Measurements from ENCODE around the gene TMUB1.

Gene TMUB1

DNA sequence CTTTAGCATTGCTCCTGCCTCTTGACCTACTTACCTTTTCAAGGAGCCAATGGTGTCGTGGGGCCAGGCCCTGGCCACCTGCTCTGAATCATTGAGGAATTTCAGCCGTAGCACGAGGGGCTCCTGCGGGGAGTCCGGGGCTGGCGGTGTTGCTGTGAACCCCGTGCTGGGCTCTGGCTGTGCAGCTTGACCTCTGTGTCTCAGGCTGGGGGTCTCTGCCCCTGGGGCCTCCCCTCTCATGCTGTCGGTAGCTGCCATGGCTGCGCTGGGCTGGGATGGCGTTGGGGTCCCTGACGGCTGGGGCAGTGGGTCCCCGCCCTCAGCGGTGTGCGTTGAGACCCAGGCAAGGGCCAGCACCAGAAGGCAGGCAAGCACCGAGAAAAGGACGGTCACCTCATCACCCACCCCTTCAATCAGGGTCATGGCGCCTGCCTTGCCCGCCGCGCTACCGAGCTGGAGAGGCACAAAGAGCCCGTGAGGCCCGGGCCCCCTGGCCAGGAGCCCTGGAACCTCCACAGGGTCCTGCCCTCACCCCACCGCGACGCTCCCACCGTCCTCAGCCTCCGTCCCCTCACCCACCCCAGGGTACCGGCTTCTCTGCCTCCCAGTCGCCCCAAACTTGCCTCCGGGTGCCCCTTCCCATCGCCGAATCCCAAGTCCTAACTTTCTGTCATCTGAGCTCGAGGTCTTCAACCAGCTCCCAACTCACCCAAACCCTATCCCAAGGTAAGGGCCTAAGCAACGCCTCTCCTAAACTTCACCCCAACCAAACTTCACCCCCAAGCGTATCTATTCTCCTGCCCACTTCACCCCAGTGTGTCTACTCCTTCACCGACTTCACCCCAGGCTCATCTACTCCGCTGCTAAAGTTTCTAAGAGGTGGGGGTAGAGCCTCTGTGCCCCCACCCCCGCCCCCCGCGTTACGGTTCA lies 887 bp downstream of the TMUB1 start:
- no peak for DNase-seq

- DNase-seq = no peak
These were observed 1.9 kb downstream of the TMUB1 start for GRCh38 chr7:151081170-151082101.

DNA sequence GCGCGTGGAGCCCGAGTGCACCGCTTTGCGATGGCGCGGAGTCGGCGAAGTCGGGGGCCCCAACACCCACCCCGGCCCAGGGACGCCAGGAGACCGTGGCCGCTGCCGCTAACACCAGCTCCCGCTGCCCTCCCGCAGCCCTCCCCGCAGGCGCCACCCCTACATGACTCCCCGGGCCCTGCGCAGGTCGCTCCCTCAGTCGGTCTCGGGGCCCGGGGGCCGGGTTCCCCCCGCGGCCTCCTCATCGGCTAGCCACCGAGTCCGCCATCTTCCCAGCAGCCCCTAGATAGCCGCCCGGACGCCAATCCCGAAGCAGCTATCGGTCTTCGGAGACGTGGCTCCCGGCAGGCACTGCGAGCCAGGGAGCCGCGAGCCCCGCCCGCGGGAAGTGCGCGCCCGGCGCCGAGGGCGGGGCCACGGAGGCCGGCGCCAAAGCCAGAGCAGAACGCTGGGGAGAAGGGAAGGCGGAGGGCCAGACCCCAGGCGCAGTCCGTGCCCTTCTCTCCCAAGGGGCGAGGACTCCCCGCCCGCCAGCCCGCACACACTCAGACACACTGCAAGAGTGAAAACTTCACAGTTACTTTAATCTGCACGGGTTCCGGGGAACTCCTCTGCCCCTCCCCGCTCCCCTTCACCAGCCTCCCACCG lies 2.6 kb downstream of the TMUB1 start, which contains the start of gene FASTK:
Gene FASTK, minus strand, starts transcription at position 288 of the 648 bp plus-strand sequence. Its CDS starts 43 bp downstream, at position 245.
- DNase-seq = peak; percentile 92

DNA sequence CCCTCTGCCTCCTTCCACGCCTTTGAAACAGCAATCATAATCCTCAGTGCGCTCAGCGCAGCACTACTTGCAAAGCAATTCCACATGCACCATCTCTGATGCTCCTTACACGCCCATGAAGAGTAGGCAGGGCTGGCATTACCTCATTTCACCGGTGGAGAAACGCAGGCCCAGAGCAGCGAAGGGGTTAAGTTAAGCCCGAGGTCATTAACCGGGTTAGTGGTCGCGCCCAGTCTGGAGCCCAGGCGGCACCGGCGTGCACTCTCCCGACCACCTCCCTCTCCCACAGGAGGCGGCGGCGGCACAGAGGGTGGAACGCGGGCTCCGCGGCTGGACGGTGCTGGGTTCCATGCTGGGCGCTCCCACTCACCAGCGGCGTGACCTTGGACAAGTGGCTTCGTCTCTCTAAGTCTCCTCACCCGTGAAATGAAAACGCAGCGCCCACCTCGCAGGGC lies 3.2 kb downstream of the TMUB1 start:
- DNase-seq = peak; percentile 15

DNA sequence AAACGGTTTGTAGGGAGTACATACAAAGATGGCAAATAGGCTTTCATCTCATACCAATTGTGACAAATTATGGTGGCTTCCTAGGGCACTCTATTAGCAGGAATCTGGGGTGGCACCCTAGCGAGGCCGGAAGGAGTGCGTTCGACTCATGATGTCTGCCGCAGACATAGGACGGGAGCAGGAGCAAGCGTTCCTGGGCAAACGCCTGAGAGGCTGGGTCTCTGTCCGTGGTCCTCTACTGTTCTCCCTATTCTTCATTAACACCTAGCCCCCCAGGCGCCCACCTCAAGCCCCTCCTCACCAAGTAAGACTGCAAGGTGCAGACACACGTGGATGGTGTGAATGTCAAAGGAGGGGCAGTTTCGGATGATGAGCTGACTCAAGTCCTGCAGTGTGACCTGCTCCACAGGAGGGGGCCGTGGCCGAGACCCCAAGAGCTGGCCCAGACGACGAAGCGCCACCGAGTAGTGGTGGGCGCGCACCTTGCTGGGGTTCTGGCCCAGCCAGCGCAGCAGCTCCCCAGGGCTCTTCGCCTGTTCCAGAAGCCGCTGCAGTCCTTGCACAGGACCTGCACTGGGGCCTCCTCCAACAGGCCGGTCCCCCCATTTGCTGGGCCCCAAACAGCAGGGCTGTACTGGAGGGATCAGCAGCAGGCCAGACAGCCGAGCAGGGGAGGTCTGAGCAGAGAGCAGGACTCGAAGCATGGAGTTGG lies 3.9 kb downstream of the TMUB1 start:
- no peak for DNase-seq

- no peak for DNase-seq
These were observed 4.9 kb downstream of the TMUB1 start for GRCh38 chr7:151078233-151079040.

DNA sequence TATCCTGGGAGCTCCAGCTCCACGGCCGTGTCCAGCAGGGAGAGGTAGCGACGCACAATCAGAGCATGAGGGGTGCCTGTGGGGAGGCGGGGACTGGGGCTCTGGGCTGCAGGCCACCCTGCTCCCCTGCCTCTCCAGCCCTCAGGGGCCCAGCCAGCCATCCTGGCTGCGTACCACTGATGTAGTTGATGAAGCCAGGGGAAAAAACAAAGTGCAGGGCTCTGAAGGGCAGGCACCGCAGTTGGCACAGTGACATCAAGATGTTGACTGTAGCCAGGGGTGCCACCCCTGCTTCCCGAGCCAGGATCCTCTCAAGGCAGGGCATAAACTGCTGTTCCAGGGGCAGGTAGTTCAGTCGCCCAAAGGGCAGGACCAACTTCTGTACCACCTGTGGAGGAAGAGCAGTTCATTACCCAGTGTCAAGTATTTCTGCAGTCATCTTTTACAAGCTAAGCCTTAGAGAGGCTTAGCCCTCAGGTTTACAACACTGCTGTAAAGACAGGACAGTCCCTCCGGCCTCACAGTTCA lies 5.5 kb downstream of the TMUB1 start:
- DNase-seq = no peak

DNA sequence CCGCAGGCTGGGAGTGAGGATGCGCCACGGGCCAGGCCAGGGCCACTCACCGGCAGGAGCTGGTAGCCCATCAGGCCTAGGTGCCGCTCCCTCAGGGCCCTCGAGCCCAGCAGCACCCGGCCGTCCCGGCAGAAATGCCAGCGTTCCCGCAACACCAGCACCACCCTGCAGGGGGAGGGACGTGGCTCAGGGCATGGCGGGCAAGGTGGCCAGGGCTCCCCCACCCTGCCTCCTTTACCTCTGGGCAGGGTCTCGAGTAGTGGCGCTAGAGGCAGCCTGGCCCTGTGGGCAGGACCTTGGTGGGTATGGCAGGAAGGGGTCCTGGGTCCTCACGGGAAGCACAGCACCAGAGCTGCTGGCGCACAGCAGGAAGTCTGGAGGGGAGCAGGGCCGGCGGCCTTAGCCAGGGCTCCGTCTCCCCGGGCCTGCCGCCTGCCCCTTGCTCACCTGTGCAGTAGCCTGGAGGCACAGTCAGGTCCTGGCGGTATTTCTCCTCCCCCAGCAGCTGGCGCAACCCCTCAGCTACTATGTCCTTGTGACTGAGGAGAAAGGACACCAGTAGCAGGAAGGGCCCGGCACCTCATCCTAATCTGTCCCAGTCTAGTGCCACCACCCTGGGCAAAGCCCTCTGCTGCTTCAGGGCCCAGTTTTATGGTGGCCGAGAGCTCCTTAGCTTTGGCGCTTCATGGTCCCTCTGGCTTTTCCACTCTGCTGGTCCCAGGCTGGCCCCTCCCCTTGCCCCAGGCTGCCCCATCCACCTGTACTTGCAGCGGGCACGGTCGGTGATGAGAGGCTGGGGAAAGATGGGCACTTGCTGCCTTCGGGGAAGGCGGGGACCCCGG lies 6.2 kb downstream of the TMUB1 start:
- peak; percentile 16 for DNase-seq

DNA sequence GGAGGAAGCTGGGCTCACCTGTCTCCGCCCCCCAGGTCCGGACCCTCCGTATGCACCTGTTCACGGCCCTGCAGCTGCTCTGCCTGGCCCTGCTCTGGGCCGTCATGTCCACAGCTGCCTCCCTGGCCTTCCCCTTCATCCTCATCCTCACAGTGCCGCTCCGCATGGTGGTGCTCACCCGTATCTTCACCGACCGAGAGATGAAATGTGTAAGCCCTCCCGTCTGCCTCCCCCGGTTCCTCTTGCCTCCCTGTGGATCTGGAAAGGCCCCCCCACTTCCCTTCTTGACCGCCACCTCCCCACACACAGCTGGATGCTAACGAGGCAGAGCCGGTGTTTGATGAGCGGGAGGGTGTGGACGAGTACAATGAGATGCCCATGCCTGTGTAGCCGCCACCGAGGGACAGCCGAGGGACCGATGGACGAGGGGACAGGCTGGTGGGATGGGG lies 7.3 kb downstream of the TMUB1 start:
- no peak for DNase-seq

- no peak for DNase-seq
These were observed 7.7 kb downstream of the TMUB1 start for GRCh38 chr7:151075662-151075971.

GRCh38 chr7:151074817-151075661 lies 8.3 kb downstream of the TMUB1 start:
- no peak for DNase-seq

GRCh38 chr7:151073990-151074389 lies 9.3 kb downstream of the TMUB1 start:
- DNase-seq = no peak

DNA sequence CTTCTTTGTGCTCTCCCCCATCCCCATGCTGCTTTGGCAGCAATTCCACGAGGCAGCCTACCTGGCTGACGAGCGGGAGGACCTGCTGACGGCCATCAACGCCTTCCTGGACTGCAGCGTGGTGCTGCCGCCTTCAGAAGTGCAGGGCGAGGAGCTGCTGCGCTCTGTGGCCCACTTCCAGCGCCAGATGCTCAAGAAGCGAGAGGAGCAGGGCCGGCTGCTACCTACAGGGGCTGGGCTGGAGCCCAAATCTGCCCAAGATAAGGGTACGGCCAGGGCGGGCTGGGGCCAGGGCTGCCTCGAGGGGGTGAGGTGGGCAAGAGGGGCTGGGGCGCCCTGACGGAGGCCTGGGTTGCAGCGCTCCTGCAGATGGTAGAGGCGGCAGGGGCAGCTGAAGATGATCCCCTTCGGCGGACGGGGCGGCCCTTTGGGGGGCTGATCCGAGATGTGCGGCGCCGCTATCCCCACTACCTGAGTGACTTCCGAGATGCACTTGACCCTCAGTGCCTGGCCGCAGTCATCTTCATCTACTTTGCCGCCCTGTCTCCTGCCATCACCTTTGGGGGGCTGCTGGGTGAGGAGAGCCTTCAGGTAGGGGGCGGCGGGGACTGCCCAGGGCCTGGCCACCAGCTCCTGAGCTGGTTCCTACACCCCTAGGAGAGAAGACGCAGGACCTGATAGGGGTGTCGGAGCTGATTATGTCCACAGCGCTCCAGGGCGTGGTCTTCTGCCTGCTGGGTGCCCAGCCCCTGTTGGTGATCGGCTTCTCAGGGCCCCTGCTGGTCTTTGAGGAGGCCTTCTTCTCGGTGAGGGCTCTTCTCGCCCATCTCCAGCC lies 12.0 kb downstream of the TMUB1 start:
- no peak for DNase-seq

DNA sequence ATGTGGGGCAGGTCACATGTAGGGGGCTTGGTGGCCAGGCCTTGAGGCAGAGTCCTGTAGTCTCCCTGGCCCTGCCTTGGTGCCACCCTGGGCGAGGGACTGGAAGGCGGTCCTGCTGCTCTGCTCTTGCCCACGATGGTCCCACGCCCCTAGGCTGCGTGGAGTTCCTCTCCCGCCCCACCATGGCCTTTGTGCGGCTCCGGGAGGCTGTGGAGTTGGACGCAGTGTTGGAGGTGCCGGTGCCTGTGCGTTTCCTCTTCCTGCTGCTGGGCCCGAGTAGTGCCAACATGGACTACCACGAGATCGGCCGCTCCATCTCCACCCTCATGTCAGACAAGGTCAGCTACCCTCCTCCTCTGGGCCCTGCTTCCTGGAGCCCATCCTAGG lies 12.7 kb downstream of the TMUB1 start:
- DNase-seq = no peak

GRCh38 chr7:151069841-151070573 lies 13.3 kb downstream of the TMUB1 start:
- DNase-seq = no peak

DNA sequence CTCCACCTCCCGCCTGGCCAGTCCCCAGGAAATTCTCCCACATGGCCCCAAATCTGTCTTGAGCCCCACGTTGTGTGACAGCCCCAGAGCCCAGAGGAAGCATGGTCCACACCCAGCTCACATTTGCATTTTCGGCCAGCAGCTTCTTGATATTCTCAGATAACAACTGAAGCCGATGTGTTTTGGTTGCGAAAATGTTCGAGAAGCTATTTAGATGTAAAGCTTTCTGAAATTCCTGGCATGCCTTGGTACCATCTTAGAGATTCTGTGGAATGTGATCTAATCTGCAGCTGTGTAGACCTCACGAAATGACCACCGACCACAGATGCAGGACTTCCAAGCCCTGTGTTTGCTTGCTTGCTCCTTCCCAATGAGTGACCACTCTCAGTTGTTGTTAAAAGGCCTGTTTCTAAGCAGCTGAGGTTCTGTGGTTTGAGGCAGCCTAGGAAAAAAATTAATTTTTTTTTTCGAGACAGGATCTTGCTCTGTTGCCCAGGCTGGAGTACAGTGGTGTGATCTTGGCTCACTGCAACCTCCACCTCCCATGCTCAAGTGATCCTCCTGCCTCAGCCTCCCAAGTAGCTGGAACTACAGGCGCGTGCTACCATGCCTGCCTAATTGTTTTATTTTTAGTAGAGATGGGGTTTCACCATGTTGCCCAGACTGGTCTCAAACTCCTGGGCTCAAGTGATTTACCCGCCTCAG lies 15.1 kb downstream of the TMUB1 start:
- no peak for DNase-seq

All from CD4-positive, alpha-beta T cell treated with Interleukin-21 for 1 hour (primary cell).